HG02642 (cell line): Measurements from ENCODE around the gene HRK.

ENCODE experiments used
- ATAC-seq: cut with Tn5 transposase; IDR thresholded peaks from one replicate; pipeline ENCODE4 v1.9.1; 2021; ENCODE audit warnings: mild to moderate bottlenecking; ENCODE audit not compliant: unreplicated experiment, poor library complexity

Gene HRK

GRCh38 chr12:116901612-116902011, 20.4 kb upstream of the HRK start:
- ATAC-seq: no peak

GRCh38 chr12:116898669-116899068, 17.4 kb upstream of the HRK start:
- ATAC-seq: no peak

GRCh38 chr12:116897476-116897875, 16.2 kb upstream of the HRK start:
- no peak for ATAC-seq

- ATAC-seq: no peak
These were observed 15.2 kb upstream of the HRK start for GRCh38 chr12:116896411-116896924.

GRCh38 chr12:116894913-116895312, 13.7 kb upstream of the HRK start:
- no peak for ATAC-seq

- ATAC-seq: no peak
These were observed 11.3 kb upstream of the HRK start for GRCh38 chr12:116892349-116893140.

GRCh38 chr12:116891019-116891418, 9.8 kb upstream of the HRK start:
- no peak for ATAC-seq

- no peak for ATAC-seq
These were observed 9.1 kb upstream of the HRK start for GRCh38 chr12:116890330-116890729.

- no peak for ATAC-seq
These were observed 6.7 kb upstream of the HRK start for GRCh38 chr12:116887897-116888296.

- ATAC-seq: no peak
These were observed 6.0 kb upstream of the HRK start for GRCh38 chr12:116887244-116887643.

GRCh38 chr12:116885491-116885890, 4.2 kb upstream of the HRK start:
- no peak for ATAC-seq

- no peak for ATAC-seq
These were observed 3.6 kb upstream of the HRK start for GRCh38 chr12:116884871-116885270.

GRCh38 chr12:116882742-116883141, 1.5 kb upstream of the HRK start:
- no peak for ATAC-seq

GRCh38 chr12:116881877-116882507, 751 bp upstream of the HRK start:
- no peak for ATAC-seq

- peak; percentile 68 for ATAC-seq
These were observed 370 bp downstream of the HRK start for GRCh38 chr12:116880817-116881324.

GRCh38 chr12:116880213-116880816, 926 bp downstream of the HRK start:
- no peak for ATAC-seq

- no peak for ATAC-seq
These were observed 1.6 kb downstream of the HRK start for GRCh38 chr12:116879509-116880212.

GRCh38 chr12:116878567-116879508, 2.4 kb downstream of the HRK start:
- ATAC-seq: no peak

- no peak for ATAC-seq
These were observed 4.9 kb downstream of the HRK start for GRCh38 chr12:116876151-116876869.
